HT-29 (cell line): ENCODE measurements around the gene TP53BP1. TPM values are rescaled to one million over a fixed set of nuclear protein-coding genes. Genes with fewer than 3 reads are reported as not detected.
A peak's percentile ranks its signal among the peaks of the same experiment; 100 is the strongest.

Experiments used
- DNase-seq: peaks from one replicate; pipeline ENCODE4 v3.0.0-alpha.2; 2015; ENCODE audit warnings: low spot score
- total RNA-seq: library from RNA; depleted of rRNA; stranded (reverse); fragments of >200 nt; shearing (Covaris generic); gene quantifications from 2 replicates; pipeline ENCODE4 v1.2.3, GENCODE V29; 2014

TP53BP1 gene
- total RNA-seq, 1 experiment from 2014 or later, result 39.4 TPM

GRCh38 chr15:43520138-43520537, 27.2 kb upstream of the TP53BP1 start:
- DNase-seq, result no peak

DNA sequence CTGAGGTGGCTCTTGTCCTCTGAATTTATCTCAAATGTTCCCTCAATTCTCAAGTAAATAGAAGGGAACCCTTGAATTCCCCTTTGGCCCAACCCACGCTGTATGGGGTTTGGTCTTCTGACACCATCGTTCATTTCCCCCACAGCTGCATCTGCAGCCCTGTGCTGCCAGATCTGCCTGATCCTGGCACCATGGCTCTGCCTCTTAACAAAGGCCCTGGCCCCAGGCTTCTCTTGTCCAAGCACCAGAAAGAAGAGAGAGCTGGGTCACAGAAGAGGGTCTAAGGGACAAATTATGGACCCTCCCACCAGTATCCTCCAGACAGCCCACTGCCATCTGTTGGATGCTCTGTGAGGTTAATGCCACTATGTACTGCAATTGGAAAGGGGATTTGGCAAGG, 26.2 kb upstream of the TP53BP1 start:
- no peak for DNase-seq

DNA sequence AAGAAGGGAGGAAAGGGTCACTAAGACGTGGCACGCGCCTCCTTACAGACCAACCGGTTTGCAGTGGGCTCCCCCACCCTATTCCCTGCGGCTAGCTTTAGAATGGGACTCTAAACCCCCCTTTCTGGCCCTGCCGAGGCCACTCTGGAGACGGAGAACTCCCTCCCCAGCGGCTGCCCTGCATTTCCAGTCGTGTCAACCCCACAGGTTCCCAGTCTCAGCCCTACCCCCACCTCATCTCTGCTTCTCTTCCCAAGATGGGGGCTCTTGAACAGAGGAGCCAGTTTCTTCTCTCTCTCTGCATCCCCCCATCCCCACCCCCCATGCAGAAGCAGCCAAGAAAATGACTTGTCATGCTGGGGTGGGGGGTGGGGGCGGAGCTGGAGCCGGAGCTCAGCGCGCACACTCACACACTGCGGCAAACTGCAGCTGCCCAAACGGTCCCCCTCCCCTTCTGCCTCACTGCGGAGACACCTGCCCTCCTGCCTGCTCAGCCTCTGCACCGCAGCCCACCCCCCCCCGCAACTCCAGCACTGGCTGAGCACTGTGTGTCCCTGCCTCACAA, 25.3 kb upstream of the TP53BP1 start:
- no peak for DNase-seq

DNA sequence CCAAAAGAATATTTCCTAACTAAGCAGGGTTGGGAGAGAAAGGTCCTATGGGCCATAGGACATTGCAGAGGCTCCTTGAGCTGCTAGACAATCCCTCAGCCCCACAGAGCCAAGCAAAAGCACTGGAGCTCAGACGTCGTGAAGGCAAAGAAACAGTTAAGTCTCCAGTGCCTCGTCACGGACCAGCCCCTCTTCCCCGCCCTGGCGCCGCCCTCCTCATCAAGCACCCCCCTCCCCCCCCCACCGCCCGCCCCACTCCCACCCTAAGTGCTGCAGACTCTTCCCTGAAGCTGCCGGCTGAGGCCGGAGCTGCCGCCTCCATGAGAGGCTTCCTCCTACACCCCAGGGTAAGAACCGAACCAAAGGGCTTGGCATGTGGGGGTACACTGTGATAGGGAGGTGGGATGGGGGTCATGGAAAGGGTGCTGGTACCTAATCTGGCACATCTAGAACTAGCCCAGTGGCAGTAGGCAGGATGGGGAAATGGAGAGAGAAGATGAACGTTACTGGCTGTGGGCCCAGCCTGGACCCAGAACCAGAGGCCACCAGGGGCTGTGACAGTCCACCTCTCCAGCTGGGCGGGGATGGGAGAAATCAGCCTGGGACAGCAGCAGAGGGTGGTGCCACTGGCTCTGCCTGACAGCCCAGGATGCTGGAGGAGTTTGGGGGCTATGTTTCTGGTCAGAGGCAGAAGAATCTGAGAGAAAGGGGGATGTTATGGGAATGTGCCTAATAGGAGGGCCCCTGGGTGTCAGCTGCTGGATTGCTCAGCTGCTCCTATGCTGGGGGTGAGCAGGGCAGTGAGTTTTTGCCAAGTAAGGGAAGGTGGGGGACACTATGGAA, 24.6 kb upstream of the TP53BP1 start, which contains the start of gene MAP1A:
TSS of gene MAP1A (plus strand) at position 255 of the 843 bp plus-strand sequence. CDS start 3,866 bp downstream, outside the sequence.
- peak; percentile 36 for DNase-seq

DNA sequence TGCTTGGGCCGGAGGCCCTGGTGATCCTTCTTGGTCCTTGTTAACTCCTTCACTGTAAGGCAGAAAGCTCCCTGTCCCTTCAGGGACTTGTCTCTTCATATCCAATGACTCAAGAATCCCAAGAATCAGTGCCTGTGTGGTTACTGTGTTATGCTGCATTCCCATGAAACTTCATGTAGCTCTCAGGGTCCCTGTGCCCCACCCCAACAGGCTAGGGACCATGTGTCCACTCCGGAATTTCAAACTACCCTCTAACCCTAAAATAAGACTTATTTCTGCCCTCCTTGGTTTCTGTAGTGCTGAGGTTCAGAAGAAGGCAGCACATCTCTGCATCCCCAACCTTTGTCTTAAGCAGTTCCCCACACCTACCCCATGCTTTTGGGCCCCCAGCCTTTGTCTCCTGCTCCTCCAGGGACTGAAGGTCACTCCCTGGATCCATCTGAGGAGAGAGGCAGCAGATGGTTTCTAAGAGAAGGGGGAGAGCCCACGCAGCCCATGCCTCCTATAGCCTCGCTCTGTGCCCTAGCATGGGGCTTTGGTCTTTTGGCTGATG, 23.9 kb upstream of the TP53BP1 start:
- no peak for DNase-seq

GRCh38 chr15:43516185-43516584, 23.2 kb upstream of the TP53BP1 start:
- DNase-seq, result no peak

DNA sequence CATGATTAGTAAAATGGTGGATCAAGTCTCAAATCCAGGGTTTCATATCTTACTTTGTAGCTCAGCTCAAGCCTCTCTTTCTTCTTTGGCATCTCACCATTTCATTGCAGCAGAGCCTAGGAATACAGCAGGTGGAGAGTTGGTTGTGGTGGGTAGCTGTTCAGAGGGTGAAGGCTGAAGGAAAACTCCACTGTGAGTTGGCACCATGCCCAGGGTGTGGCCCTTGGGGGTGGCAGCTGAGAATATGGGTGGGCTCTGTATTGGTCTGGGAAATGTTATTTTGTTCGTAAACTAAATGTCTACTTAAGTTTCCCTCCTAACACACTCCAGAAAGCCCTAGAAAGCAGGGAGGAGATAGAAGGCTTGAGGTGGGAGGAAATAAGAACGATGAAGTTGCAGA, 22.8 kb upstream of the TP53BP1 start:
- DNase-seq, result no peak

- DNase-seq, result peak; percentile 51
These were observed 21.5 kb upstream of the TP53BP1 start for GRCh38 chr15:43514241-43515057.

DNA sequence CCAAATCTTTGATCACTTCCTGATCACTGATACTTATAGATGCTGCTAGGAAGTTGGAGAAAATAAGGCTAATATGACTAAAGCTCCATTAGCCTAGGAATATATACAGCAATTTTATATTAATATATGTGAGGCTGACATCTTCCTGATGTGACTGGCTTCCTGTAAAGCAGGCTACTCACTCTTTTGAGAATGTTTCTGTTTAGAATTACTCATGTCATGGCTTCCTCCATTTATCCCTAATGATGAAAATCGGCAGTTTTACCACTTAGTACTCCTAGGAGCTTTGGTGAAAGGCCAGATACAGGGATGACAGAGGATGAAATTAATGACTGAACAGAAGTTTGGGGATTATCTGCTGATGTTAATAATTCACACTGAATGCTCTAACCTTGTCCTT, 20.6 kb upstream of the TP53BP1 start:
- no peak for DNase-seq

GRCh38 chr15:43511012-43511885, 18.3 kb upstream of the TP53BP1 start:
- DNase-seq, result peak; percentile 61

- peak; percentile 99 for DNase-seq
These were observed 17.4 kb upstream of the TP53BP1 start for GRCh38 chr15:43510200-43511011.

DNA sequence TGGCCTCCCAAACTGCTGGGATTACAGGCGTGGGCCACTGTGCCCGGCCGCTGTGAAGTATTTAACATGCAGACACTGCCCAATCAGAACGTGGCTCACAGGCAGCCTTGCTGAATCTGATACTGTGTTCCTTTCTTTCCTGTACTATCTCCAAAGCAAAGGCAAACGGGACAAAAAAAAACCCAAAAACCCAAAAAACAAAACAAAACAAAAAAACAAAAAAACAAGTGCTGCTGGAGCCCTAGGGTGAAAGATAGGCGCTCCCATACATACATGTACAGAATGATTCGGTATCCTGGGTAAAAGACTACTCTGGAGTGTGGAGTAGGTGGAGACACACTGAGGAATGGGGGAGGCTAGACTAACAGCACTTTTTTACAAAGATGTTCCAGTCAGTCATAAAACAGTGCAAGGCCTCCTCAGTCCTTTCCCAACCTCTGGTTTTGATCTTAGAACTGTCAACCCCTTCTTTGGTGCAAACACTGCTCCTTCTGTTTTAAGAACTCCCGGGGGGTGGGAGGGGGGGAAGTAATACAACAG, 16.8 kb upstream of the TP53BP1 start:
- no peak for DNase-seq

DNA sequence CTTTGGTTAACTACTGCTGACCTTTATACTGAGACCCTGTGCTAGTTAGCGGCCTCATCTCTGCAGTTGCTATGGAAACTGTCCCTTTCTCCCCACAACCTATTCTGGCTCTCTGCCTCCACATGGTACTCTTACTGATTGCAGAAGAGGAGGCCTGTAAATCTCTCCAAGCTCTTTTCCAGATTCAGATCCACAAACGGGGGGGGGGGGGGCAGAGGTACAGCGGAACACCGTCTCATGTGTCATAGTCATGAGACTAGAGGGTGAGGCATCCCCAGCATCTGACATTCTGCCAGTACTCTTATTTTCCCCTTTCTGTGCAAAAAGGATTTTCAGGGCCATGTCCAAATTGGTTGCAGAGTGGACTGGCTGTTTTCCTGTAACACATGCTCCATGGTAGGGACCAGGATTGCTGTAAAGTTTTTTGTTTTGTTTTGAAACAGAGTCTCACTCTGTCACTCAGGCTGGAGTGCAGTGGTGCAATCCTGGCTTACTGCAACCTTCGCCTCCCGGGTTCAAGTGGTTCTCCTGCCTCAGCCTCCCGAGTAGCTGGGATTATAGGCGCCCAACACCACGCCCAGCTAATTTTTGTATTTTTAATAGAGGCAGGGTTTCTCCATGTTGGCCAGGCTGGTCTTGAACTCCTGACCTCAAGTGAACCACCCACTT, 16.2 kb upstream of the TP53BP1 start:
- DNase-seq, result no peak

- DNase-seq, result no peak
These were observed 15.5 kb upstream of the TP53BP1 start for GRCh38 chr15:43508421-43508820.

- no peak for DNase-seq
These were observed 12.8 kb upstream of the TP53BP1 start for GRCh38 chr15:43505738-43506137.

GRCh38 chr15:43499635-43500034, 6.7 kb upstream of the TP53BP1 start:
- DNase-seq, result no peak

DNA sequence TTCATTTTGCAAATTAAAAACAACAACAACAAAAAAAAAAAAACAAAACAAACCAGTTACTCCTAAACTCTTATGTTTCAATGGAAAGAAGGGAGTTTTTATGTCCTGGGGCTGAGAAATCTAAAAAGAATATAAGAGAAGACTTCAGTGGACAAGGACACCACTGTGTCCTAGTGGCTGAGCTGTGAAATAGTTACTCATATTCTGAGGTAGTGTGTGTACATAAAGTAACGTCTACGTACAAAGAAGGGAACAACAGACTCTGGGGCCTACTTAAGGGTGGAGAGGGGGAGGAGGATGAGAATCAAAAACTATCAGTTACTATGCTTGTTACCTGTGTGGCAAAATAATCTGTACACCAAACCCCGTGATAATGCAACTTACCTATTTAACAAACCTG, 6.0 kb upstream of the TP53BP1 start:
- no peak for DNase-seq

DNA sequence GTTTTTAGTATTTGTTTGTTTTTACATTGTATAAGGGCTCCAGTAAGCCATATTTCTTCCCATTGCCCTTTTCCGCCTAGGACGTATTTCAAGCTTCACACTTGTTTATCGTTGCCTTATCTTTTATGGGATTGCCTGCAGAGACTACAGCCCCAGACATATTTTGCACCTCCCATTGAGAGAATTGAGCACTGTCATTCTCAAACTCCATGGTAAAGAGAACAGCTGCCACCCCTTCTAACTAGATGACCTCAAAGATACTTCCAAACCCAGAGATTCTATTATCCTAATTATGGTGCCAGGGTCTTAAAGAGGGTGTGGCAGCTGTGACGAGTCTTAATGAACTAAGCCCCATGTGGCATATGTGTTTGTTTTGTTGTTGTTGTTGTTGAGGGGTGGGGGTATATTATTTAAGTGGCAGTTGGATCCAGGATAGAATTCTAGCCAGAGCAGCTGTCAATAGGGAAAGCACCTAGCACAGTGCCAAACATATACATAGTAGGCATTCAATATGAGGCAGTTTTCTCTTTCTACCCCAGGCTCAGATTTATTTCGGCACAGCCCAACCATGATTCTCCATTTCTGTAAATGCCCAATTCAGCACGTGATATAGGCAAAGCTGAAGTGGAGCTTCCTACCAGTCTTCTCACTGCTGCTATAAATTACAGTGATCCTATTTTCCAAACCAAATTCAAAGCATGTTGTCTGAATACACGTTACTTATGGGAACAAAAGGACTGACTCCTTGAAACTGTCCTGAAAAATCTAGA, 932 bp upstream of the TP53BP1 start:
- no peak for DNase-seq
